G401 (cell line): ENCODE data around the gene NEU3. TPM values are rescaled to one million over a fixed set of nuclear protein-coding genes. Genes with fewer than 3 reads are reported as not detected.
"Not testable (repeated sequence)": the region's sequence is repeated elsewhere in the genome, so short reads cannot be mapped to it uniquely, and the experiment has no call there.

Experiments used
- DNase-seq: peaks from one replicate; pipeline ENCODE4 v3.0.0-alpha.2; 2015; ENCODE audit warnings: low spot score
- in situ Hi-C: cut with HindIII; loops from 2 replicates; pipeline ENCODE4 v1.10.0; 2016; ENCODE audit warnings: low sequenced_read_pairs, mixed read lengths
- total RNA-seq: library from RNA; depleted of rRNA; stranded (reverse); fragments of >200 nt; shearing (Covaris generic); gene quantifications from 2 replicates; pipeline ENCODE4 v1.2.3, GENCODE V29; 2014; rRNA removed

Gene NEU3
- total RNA-seq, 1 experiment from 2014 or later, result 10.0 TPM

DNA sequence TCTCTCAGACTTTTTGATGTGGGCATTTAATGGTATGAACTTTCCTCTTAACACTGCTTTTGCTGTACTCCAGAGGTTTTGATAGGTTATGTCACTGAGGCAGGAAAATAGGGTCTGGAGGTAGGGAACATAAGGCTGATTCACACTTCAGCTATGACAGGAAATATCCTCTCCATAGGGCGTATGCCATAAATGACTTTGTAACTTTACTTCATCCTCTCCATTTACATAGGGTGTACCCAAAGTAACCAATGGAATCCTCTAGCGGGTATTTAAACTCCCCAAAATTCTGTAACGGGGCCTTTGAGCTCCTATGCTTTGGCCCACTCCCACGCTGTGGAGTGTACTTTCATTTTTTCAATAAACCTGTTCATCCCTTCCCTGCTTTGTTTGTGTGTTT, 58.5 kb downstream of the NEU3 start:
- in situ Hi-C loops, result no loop called here

DNA sequence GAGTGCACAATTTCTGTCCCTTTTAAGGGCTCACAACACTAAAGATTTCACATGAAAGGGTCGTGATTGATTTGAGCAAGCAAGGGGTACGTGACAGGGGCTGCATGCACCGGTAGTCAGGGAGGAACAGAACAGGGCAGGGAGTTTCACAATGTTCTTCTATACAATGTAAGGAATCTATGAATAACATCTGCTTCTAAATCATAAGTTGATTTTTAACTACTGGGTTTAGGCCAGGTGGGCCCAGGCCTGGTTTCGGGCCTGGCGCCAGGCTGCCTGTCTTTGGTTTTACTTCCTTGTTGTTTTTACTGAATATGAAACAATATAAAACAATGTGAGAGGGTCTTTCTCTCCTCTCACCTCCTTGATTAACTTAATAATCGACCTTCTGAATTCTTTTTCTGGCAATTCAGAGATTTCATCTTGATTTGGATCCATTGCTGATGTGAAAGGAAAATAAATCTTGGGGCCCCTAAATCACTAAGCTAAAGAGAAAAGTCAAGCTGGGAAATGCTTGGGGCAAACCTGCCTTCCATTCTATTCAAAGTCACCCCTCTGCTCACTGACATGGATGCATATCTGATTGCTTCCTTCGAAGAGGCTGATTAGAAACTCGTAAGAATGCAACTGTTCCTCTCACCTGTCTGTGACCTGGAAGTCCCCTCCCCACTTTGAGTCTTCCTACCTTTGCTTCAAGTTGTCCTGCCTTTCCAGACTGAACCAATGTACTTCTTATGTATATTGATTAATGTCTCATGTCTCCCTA, 61.0 kb downstream of the NEU3 start:
- not testable (repeated sequence) for DNase-seq

More for the DNA sequence above, 58.5 kb downstream of the NEU3 start:
- no peak for DNase-seq

DNA sequence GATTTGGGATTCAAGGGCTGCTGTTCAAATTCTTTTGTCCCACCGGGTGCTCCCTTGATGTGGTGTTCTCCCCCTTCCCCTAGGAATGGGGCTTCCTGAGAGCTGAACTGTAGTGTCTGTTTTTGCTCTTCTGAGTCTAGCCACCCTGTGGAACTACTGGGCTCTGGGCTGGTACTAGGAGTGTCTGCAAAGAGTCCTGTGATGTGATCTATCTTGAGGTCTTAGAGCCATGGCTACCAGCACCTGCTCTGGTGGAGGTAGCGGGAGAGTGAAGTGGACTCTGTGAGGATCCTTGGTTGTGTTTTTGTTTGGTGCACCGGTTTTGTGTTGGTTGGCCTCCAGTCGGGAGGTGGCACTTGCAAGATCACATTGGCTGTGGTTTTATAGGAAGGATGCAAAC, 61.8 kb downstream of the NEU3 start:
- no peak for DNase-seq

More for the DNA sequence above, 61.0 kb downstream of the NEU3 start:
- in situ Hi-C loops, result not testable (repeated sequence)

GRCh38 chr11:75051043-75051442, 62.3 kb downstream of the NEU3 start:
- in situ Hi-C loops, result no loop called here
- no peak for DNase-seq

More for the DNA sequence above, 61.8 kb downstream of the NEU3 start:
- in situ Hi-C loops, result no loop called here

- in situ Hi-C loops, result no loop called here
- DNase-seq, result no peak
Observed at GRCh38 chr11:75052457-75052856, 63.7 kb downstream of the NEU3 start.

GRCh38 chr11:75055511-75055910, 66.8 kb downstream of the NEU3 start:
- no peak for DNase-seq
- in situ Hi-C loops, result no loop called here

DNA sequence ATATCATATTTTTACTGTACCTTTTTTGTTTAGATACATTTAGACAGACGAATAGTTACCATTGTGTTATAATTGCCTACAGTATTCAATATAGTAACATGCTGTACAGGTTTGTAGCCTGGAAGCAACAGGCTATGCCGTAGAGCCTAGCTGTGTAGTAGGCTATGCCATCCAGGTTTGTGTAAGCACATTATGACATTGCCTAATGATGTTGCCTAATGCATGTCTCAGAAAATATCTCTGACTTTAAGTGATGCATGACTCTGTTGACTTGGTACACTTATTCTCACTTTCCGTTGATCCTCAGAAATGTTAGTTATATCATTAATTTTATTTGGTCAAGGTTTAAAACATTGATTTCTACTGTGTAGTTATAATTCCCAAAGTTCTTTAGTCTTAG, 68.1 kb downstream of the NEU3 start:
- in situ Hi-C loops, result no loop called here
- no peak for DNase-seq

- in situ Hi-C loops, result no loop called here
- DNase-seq, result no peak
Observed at GRCh38 chr11:75059299-75059698, 70.6 kb downstream of the NEU3 start.

DNA sequence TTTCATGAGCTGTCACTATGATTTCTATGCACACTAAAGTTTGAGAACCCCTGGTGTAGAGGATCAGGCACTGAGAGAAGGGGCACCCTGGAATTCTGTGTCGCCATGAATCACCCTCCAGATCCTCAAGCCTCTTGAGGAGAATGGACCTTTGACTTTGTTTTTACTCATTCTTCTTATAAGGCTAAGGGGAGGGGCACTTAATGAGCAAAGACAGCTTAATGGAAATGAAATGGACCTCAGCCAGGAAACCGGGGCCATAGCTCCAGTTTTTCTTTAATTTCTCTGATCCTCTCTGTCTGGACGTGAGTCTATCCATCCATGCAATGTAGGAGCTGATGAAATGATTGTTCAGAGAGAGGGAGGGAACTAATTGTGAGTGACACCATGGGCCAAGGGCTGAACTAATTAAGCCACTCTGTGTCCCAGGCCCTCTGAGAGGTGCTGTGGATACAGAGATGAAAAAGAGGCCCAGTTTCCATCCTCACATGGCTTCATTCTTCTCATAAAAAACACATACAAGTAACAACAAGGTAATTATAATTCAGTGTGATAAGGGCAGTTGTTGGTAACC, 75.1 kb downstream of the NEU3 start:
- in situ Hi-C loops, result no loop called here
- no peak for DNase-seq

GRCh38 chr11:75066061-75066460, 77.3 kb downstream of the NEU3 start:
- in situ Hi-C loops, result no loop called here
- no peak for DNase-seq

Other genes starting within 250 kb of the NEU3 start
- gene RNF169, start 240.1 kb upstream of the NEU3 start, total RNA-seq, result 6.4 and 10.9 TPM in 2 replicates
- gene XRRA1, start 39.8 kb upstream of the NEU3 start, total RNA-seq, result 2.9 and 9.7 TPM in 2 replicates
- 17.0 and 29.7 TPM in 2 replicates for gene SPCS2, start 39.7 kb upstream of the NEU3 start, total RNA-seq
- not detected in 2 replicates for gene OR2AT4, start 107.9 kb downstream of the NEU3 start, total RNA-seq
- gene SLCO2B1, start 162.2 kb downstream of the NEU3 start, total RNA-seq, result not detected in 2 replicates